HepG2 (cell line): ENCODE data around the gene SPG7. TPM values are rescaled to one million over a fixed set of nuclear protein-coding genes. Genes with fewer than 3 reads are reported as not detected.
A peak's percentile ranks its signal among the peaks of the same experiment; 100 is the strongest.

Source experiments
- ATF7 ChIP-seq, 2 experiments: fragments of 450-650 bp in 1 of 2; sonication (generic) in 1 of 2; formaldehyde crosslinking in 1 of 2; IDR thresholded peaks; 2 replicates each; pipeline versions ENCODE4 v1.4.0 to v1.6.1; 2016 to 2020; ENCODE audit warnings: antibody characterized with exemption in 1 of 2, mild to moderate bottlenecking in 1 of 2, missing genetic modification reagents in 1 of 2
- BRD4 ChIP-seq: sonication (generic); formaldehyde crosslinking; IDR thresholded peaks from 2 replicates; pipeline ENCODE4 v1.4.0; 2020; ENCODE audit warnings: missing genetic modification reagents
- CREBL2 ChIP-seq: sonication (generic); formaldehyde crosslinking; IDR thresholded peaks from 2 replicates; pipeline ENCODE4 v1.8.1; 2023; ENCODE audit warnings: missing genetic modification reagents, mild to moderate bottlenecking, borderline replicate concordance
- DMTF1 ChIP-seq: sonication (generic); formaldehyde crosslinking; IDR thresholded peaks from 2 replicates; pipeline ENCODE4 v1.4.0; 2020; ENCODE audit warnings: mild to moderate bottlenecking, missing genetic modification reagents
- GPBP1L1 ChIP-seq: sonication (generic); formaldehyde crosslinking; IDR thresholded peaks from 2 replicates; pipeline ENCODE4 v1.5.0; 2020; ENCODE audit warnings: mild to moderate bottlenecking, missing genetic modification reagents
- MBNL3 ChIP-seq: fragments of 250-450 bp; sonication (Bioruptor Pico); conservative IDR thresholded peaks from 2 replicates; pipeline ENCODE4 v1.8.0; 2022; ENCODE audit warnings: mild to moderate bottlenecking, inconsistent platforms
- MLX ChIP-seq: IDR thresholded peaks from 2 replicates; pipeline ENCODE4 v1.6.1; 2016
- NCOR1 ChIP-seq: fragments of 200-600 bp; sonication (generic); IDR thresholded peaks from 2 replicates; pipeline ENCODE4 v1.7.0; 2017; ENCODE audit warnings: antibody characterized with exemption, low read length, borderline replicate concordance
- RERE ChIP-seq: IDR thresholded peaks from 2 replicates; pipeline ENCODE4 v1.6.1; 2016; ENCODE audit warnings: low read depth, missing genetic modification reagents, missing compliant biosample characterization
- SPEN ChIP-seq: sonication (generic); formaldehyde crosslinking; IDR thresholded peaks from 2 replicates; pipeline ENCODE4 v1.5.1; 2020; ENCODE audit warnings: low read depth, mild to moderate bottlenecking, missing genetic modification reagents
- TAF1 ChIP-seq: sonication (generic); formaldehyde crosslinking; IDR thresholded peaks from 2 replicates; pipeline ENCODE4 v1.4.0; 2020; ENCODE audit warnings: missing genetic modification reagents
- ZFYVE20 ChIP-seq: sonication (generic); formaldehyde crosslinking; IDR thresholded peaks from 2 replicates; pipeline ENCODE4 v1.8.0; 2023; ENCODE audit warnings: low read depth, mild to moderate bottlenecking, moderate library complexity, missing genetic modification reagents, borderline replicate concordance
- ZMYM3 ChIP-seq: sonication (generic); formaldehyde crosslinking; IDR thresholded peaks from 2 replicates; pipeline ENCODE4 v1.5.1; 2020; ENCODE audit warnings: mild to moderate bottlenecking, missing genetic modification reagents
- ZNF136 ChIP-seq: sonication (generic); formaldehyde crosslinking; IDR thresholded peaks from 2 replicates; pipeline ENCODE4 v1.8.1; 2022; ENCODE audit warnings: low read depth, mild to moderate bottlenecking, moderate library complexity, missing genetic modification reagents
- ZNF160 ChIP-seq: sonication (generic); formaldehyde crosslinking; IDR thresholded peaks from 2 replicates; pipeline ENCODE4 v1.8.0; 2022; ENCODE audit warnings: mild to moderate bottlenecking, inconsistent platforms, missing genetic modification reagents
- ZNF263 ChIP-seq: sonication (generic); formaldehyde crosslinking; IDR thresholded peaks from 2 replicates; pipeline ENCODE4 v1.4.0; 2020; ENCODE audit warnings: missing genetic modification reagents
- ZNF496 ChIP-seq: sonication (generic); formaldehyde crosslinking; IDR thresholded peaks from 2 replicates; pipeline ENCODE4 v1.8.1; 2023; ENCODE audit warnings: mild to moderate bottlenecking, moderate library complexity, missing genetic modification reagents; ENCODE audit not compliant: insufficient replicate concordance
- ZNF616 ChIP-seq: sonication (generic); formaldehyde crosslinking; IDR thresholded peaks from 2 replicates; pipeline ENCODE4 v1.5.0; 2020; ENCODE audit warnings: low read depth, mild to moderate bottlenecking, missing genetic modification reagents
- polyA plus RNA-seq, 8 experiments: library from polyadenylated mRNA; depleted of rRNA in 3 of 8; stranded (reverse) in 7 of 8; unstranded in 1 of 8; fragments of >200 nt; fragmentation: Illumina TruSeq in 4 of 8; extraction: Trizol in 4 of 8; gene quantifications; 2 replicates each; pipeline versions ENCODE4 v1.2.1 to v1.2.3, GENCODE V29; 2011 to 2016; ENCODE audit warnings: low read depth in 4 of 8, missing spikeins in 1 of 8, mixed read lengths in 1 of 8; ENCODE audit not compliant: insufficient read depth in 1 of 8
- total RNA-seq, 5 experiments: library from RNA; depleted of rRNA; stranded (reverse); fragments of >200 nt; fragmentation: Illumina TruSeq; extraction: Trizol; gene quantifications; 2 replicates each; pipeline ENCODE4 v1.2.3, GENCODE V29; 2016; ENCODE audit warnings: low read depth in 1 of 5

The SPG7 gene
- total and polyA plus RNA-seq, 2 of the 13 experiments (the other 11 are each of a cell fraction or from before 2014, with no cell fraction given): 66.0 to 136 TPM

GRCh38 chr16:89507834-89508590 lies at the start of gene SPG7 (continued):
- TF ChIP-seq DMTF1 (CRISPR knock-in tag) (peak; percentile 16; the same call in 1 of the 2 replicates), GPBP1L1 (CRISPR knock-in tag) (no peak), MBNL3 (CRISPR knock-in tag) (no peak), TAF1 (CRISPR knock-in tag) (peak; percentile 82), RERE (CRISPR knock-in tag) (no peak; the same call in 1 of the 2 replicates), ATF7 (IDR thresholded peaks at IDR 0.05) (no peak), ATF7 (CRISPR knock-in tag; IDR thresholded peaks at IDR 0.05) (no peak), SPEN (CRISPR knock-in tag) (peak; percentile 70), ZFYVE20 (CRISPR knock-in tag) (no peak), BRD4 (peak; percentile 3; the same call in 1 of the 2 replicates), ZNF263 (CRISPR knock-in tag) (peak; percentile 83), ZNF496 (CRISPR knock-in tag) (no peak), ZNF616 (CRISPR knock-in tag) (no peak), NCOR1 (no peak; the same call in 1 of the 2 replicates), ZNF160 (CRISPR knock-in tag) (no peak; the same call in 1 of the 2 replicates), ZNF136 (CRISPR knock-in tag) (no peak), ZMYM3 (CRISPR knock-in tag) (no peak), MLX (CRISPR knock-in tag) (0 out of 2 replicates have a peak, but pooled peaks have one; percentile 25), CREBL2 (CRISPR knock-in tag) (peak; percentile 74; the same call in 1 of the 2 replicates)
